Right ventricle myocardium superior (tissue), 1 donor: ENCODE measurements around the gene TRIM61. TPM values are rescaled to one million over a fixed set of nuclear protein-coding genes. Genes with fewer than 3 reads are reported as not detected.
"Not testable (repeated sequence)": the region's sequence is repeated elsewhere in the genome, so short reads cannot be mapped to it uniquely, and the experiment has no call there.

Experiments
- ATAC-seq: fragments of 200-7000 bp; cut with Tn5 transposase; one replicate; pipeline ENCODE4 v1.9.1; 2020; ENCODE audit warnings: mild to moderate bottlenecking; ENCODE audit not compliant: poor library complexity
- DNase-seq: peaks from one replicate; pipeline ENCODE4 v3.0.0-alpha.2; 2020
- intact Hi-C: fragments of 100-400 bp; cut with DNase I; formaldehyde crosslinking; loops from one replicate; pipeline ENCODE4 v1.11.2; 2022
- long read RNA-seq: library from polyadenylated mRNA; unstranded; transcript quantifications from one replicate; pipeline ENCODE4 v2.0.0, GENCODE V29; 2021
- total RNA-seq: library from RNA; stranded (reverse); fragmentation: NEBNext Ultra II Directional; extraction: Animal tissue kit (Norgen Biotek cat#: 25700); gene quantifications from one replicate; pipeline ENCODE4 v1.2.1, GENCODE V29; 2021
- donor health status: DM: no; HTN: yes; CAD: no; lungs with severe emphysema.

Gene TRIM61
- 2.0 TPM for total RNA-seq
- long read RNA-seq, partial matches to known transcripts = 4 of 7 reads
- long read RNA-seq, other reads (novel, unspliced or antisense) = 3 of 7 reads

DNA sequence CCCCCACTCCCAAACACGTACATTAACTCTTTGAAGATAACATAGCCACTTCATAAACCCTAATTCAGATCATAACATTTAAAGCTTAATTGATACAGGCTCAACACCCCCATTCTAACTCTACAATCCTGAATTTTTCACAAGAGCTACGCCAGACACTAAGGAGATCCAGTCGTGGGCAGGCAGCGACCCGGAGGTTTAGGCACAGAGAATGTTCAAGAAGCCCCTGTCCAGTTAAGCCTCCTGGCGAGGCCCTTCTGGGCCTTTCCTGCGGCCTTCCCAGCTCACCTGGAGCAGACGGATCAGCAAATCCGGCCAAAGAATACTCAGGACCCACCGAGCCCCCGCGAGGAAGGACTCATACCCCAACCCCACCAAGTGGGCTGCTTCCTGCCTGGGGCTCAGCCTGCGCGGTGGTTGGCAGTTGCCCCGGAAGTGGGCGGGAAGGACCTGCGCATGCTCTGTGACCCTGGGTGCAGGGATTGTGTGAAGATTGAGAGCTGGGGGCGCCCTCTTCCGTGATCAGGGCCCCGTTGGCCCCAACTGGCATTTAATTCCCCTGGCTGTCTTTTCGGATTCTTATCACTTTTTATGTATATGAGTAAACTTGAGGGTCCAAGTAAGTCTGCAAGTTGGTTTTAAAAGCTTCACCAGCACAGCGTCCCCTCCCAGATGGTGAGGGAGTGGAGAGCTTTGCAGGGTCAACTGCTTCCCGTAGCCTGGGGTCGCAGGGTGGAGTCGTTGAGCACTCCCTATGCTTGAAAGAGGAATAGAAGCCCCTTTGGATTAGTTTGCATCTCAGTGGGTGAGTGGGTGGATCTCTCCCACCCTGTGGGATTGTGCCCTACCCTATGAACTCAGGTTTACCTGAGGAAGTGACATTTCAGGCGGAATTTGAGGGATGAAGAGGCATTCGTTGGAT lies at the start of gene TRIM61:
TRIM61 (minus strand) TSS at position 415 of the 922 bp plus-strand sequence. CDS start 7,655 bp downstream, outside the sequence.
- intact Hi-C loops = no loop called here
- peak; percentile 83 for DNase-seq
- ATAC-seq = peak; percentile 98

DNA sequence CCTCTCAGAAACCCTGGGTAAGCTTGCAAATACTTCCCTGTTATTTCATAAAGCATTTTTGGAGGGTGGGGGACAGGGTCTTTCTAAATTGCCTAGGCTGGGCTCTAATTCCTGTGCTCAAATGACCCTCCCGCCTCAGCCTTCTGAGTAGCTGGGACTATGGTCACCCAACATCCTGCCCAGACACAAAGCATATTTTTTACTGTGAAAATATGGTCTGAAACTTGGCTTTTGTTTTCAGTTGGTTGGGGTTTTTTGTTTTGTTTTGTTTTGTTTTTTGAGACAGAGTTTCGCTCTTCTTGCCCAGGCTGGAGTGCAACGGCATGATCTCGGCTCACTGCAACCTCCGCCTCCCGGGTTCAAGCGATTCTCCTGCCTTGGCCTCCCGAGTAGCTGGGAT lies 48.3 kb upstream of the TRIM61 start:
- not testable (repeated sequence) for ATAC-seq

GRCh38 chr4:165019995-165020394 lies 42.5 kb upstream of the TRIM61 start:
- DNase-seq, ATAC-seq, intact Hi-C loops: not testable (repeated sequence)

More for the DNA sequence above, 48.3 kb upstream of the TRIM61 start:
- intact Hi-C loops, DNase-seq: not testable (repeated sequence)

DNA sequence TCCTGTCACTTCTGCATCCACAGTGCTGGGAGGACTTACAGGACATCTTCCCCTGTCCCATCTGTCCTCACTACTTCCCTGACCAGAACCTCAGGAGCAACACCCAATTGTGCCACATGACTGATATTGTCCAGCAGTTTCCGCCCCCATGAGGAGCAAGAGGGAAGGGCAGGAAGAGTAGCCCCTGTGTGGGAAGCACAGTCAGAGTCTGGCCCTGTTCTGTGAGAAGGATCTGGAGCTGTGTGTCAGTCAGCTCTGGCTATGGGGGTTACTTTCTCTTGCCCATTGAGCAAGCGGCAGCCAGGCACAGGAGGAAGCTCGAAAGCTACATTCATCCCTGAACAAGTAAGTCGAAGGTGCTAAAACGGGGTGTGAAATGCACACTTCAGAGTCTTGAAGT lies 39.5 kb upstream of the TRIM61 start:
- no peak for ATAC-seq
- intact Hi-C loops = no loop called here
- DNase-seq = no peak

- intact Hi-C loops = no loop called here
- no peak for ATAC-seq
- no peak for DNase-seq
These were observed 36.2 kb upstream of the TRIM61 start for GRCh38 chr4:165013691-165014090.

DNA sequence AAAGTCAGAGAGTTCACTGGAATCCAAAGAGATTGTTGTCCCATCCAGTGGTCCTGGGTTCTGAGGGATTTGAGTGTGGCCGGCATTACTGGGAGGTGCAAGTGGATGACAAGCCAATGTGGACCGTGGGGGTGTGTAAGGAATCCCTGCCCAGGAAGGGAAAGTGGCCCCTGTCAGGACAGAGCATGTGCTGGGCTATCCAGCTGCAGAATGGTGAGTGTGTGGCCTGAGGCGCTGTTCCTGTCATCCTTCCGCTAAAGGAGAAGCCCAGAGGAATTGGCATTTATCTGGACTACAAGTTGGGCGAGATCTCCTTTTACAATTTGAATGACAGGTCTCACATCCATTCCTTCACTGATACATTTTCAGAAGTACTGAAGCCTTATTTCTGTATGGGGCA lies 33.9 kb upstream of the TRIM61 start:
- intact Hi-C loops = no loop called here
- ATAC-seq = no peak
- no peak for DNase-seq

DNA sequence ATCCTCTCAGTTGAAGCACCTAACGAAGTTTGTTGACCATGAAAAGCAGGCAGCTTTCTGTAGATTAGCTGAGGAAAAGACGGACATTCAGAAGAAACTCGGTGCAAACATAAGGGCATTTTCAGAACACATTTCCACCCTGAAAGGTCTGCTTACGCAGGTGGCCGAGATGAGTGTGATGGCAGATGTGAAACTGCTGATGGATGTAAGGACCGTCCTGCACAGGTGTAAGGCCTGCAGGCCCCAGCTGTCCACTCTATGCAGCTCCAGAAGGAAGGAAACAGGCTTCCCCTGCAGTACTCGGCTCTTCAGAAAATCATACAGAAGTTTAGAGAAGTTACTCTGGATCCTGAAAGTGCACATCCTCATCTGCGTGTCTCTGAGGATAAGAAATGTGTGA lies 33.5 kb upstream of the TRIM61 start:
- ATAC-seq = no peak
- DNase-seq = no peak
- intact Hi-C loops = no loop called here

DNA sequence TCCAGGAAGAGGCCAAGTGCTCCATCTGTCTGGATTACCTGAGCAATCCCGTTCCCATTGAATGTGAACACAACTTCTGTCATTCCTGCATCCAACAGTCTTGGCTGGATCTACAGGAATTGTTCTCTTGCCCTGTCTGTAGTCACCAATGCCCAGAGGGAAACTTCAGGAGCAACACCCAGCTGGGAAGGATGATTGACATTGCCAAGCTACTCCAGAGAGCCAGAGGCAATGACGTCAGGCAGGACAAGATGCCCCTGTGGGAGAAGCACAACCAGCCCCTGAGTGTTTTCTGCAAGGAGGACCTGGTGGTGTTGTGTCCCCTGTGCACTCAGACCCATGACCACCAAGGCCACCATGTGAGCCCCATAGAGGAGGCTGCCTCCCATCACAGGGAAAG lies 33.0 kb upstream of the TRIM61 start:
- intact Hi-C loops = no loop called here
- no peak for ATAC-seq
- no peak for DNase-seq

GRCh38 chr4:165009493-165010227 lies 32.2 kb upstream of the TRIM61 start:
- DNase-seq (no peak), ATAC-seq (no peak)
- intact Hi-C loops = no loop called here

- DNase-seq = no peak
- ATAC-seq = no peak
- intact Hi-C loops = no loop called here
These were observed 29.4 kb upstream of the TRIM61 start for GRCh38 chr4:165006886-165007285.

DNA sequence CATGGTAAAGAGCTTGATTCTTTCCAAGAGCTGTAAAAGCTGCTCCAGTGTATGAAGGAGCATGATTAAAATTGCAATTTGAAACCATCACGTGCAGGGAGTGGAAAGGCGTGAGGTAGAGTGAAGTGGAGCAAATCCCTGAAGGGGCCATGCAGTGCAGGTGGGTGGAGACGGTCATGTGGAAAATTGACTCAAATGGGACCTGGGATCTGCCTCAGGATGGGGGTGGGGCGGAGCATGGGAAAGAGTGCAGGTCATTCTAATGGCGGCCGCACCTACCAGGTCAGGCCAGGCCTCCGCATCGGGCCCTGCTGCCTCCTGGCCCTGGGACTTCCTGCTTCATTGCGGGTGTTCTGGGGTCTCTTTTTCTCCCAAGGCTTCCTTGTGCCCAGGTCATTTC lies 29.0 kb upstream of the TRIM61 start:
- ATAC-seq (no peak), DNase-seq (no peak)
- intact Hi-C loops = no loop called here

GRCh38 chr4:165005352-165005925 lies 28.0 kb upstream of the TRIM61 start:
- DNase-seq (no peak), ATAC-seq (no peak)
- intact Hi-C loops = no loop called here

DNA sequence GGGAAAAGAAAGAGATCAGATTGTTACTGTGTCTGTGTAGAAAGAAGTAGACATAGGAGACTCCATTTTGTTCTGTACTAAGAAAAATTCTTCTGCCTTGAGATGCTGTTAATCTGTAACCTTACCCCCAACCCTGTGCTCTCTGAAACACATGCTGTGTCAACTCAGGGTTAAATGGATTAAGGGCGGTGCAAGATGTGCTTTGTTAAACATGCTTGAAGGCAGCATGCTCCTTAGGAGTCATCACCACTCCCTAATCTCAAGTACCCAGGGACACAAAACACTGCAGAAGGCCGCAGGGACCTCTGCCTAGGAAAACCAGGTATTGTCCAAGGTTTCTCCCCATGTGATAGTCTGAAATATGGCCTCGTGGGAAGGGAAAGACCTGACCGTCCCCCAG lies 24.5 kb upstream of the TRIM61 start:
- ATAC-seq, intact Hi-C loops, DNase-seq: not testable (repeated sequence)

DNA sequence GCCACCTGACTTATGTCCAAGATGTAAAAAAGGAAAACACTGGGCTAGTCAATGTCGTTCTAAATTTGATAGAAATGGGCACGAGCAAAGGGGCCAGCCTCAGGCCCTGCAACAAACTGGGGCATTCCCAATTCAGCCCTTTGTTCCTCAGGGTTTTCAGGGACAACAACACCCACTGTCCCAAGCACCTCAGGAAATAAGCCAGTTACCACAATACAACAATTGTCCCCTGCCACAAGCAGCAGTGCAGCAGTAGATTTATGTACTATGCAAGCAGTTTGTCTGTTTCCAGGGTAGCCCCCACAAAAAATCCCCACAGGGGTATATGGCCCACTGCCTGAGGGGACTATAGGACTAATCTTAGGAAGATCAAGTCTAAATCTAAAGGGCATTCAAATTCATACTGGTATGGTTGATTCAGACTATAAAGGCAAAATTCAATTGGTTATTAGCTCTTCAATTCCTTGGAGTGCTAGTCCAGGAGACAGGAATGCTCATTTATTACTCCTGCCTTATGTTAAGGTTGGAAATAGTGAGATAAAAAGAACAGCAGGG lies 21.1 kb upstream of the TRIM61 start:
- ATAC-seq, DNase-seq, intact Hi-C loops: not testable (repeated sequence)

DNA sequence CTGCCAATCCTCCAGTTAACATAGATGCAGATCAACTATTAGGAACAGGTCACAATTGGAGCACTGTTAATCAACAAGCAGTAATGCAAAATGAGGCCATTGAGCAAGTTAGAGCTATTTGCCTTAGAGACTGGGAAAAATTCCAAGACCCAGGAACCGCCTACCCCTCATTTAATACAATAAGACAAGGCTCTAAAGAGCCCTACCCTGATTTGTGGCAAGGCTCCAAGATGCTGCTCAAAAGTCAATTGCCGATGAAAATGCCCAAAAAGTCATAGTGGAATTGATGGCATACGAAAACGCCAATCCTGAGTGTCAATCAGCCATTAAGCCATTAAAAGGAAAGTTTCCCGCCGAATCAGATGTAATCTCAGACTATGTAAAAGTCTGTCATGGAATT lies 20.5 kb upstream of the TRIM61 start:
- ATAC-seq (no peak), DNase-seq (no peak)
- intact Hi-C loops = no loop called here

DNA sequence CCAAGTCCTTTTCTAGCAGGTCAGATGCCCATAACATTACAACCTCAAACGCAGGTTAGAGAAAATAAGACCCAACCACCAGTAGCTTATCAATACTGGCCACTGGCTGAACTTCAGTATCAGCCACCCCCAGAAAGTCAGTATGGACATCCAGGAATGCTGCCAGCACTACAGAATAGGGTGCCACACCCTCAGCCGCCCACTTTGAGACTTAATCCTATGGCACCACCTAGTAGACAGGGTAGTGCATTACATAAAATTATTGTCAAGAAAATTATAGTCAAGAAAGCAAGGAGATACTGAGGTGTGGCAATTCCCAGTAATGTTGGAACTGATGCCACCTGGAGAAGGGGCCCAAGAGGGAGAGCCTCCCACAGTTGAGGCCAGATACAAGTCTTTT lies 19.9 kb upstream of the TRIM61 start:
- ATAC-seq (no peak), DNase-seq (no peak)
- intact Hi-C loops = no loop called here

DNA sequence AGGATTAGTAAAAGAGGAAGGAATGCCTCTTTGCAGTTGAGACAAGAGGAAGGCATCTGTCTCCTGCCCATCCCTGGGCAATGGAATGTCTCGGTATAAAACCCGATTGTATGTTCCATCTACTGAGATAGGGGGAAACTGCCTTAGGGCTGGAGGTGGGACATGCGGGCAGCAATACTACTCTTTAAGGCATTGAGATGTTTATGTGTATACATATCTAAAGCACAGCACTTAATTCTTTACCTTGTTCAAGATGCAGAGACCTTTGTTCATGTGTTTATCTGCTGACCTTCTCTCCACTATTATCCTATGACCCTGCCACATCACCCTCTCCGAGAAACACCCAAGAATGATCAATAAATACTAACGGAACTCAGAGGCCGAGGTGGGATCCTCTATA lies 18.7 kb upstream of the TRIM61 start:
- intact Hi-C loops, ATAC-seq, DNase-seq: not testable (repeated sequence)

GRCh38 chr4:164990786-164991185 lies 13.3 kb upstream of the TRIM61 start:
- intact Hi-C loops, DNase-seq, ATAC-seq: not testable (repeated sequence)

- intact Hi-C loops = no loop called here
- DNase-seq (no peak), ATAC-seq (no peak)
These were observed 12.0 kb upstream of the TRIM61 start for GRCh38 chr4:164989471-164989870.
